B cell (primary cell): ENCODE results near the gene ZC3H12C. TPM values are rescaled to one million over a fixed set of nuclear protein-coding genes. Genes with fewer than 3 reads are reported as not detected.

ENCODE experiments used
- ATAC-seq: fragments of 200-7000 bp; cut with Tn5 transposase; one replicate; pipeline ENCODE4 v1.10.0; 2021; ENCODE audit warnings: low read depth, mild to moderate bottlenecking, moderate number of reproducible peaks, moderate library complexity
- CTCF ChIA-PET: fragments of 350-600 bp; sonication (Branson Sonifier 250); formaldehyde crosslinking; loops from one replicate; lab custom pipeline; 2021; ENCODE audit warnings: antibody characterized with exemption, inconsistent platforms; lab: Charles Lee
- POLR2A ChIA-PET: fragments of 350-600 bp; sonication (Branson Sonifier 250); formaldehyde crosslinking; loops from one replicate; lab custom pipeline; 2021; ENCODE audit warnings: antibody characterized with exemption; lab: Charles Lee
- DNase-seq: peaks from one replicate; pipeline ENCODE4 v3.0.0; 2013
- H2AFZ ChIP-seq: 2 replicates; pipeline ENCODE4 v1.6.1; 2012; ENCODE audit warnings: mild to moderate bottlenecking, low read depth, low read length; ENCODE audit not compliant: insufficient read depth, poor library complexity, severe bottlenecking
- H3K27ac ChIP-seq, 2 donors: 1 replicate in 1 of 2; 2 replicates in 1 of 2; pipeline ENCODE4 v1.5.1; 2012 to 2013; ENCODE audit warnings: low read length in 2 of 2, mild to moderate bottlenecking in 2 of 2, moderate library complexity in 1 of 2
- H3K27me3 ChIP-seq, 4 experiments: fragments of 200-600 bp in 1 of 4; sonication (generic) in 1 of 4; replicated peaks in 1 of 4; 1 replicate in 2 of 4; 2 replicates in 2 of 4; pipeline versions ENCODE4 v1.6.1 to v1.7.0; 2013 to 2016; ENCODE audit warnings: low read length in 3 of 4, mild to moderate bottlenecking in 2 of 4, mixed read lengths in 1 of 4, moderate library complexity in 1 of 4; ENCODE audit not compliant: insufficient read depth in 4 of 4, control insufficient read depth in 3 of 4; ENCODE audit errors: control extremely low read depth in 1 of 4
- H3K36me3 ChIP-seq, 2 experiments: replicated peaks in 1 of 2; 1 replicate in 1 of 2; 2 replicates in 1 of 2; pipeline versions ENCODE4 v1.6.1 to v1.7.1; 2013; ENCODE audit warnings: low read length in 1 of 2; ENCODE audit not compliant: insufficient read depth in 2 of 2, control insufficient read depth in 1 of 2; ENCODE audit errors: control extremely low read depth in 1 of 2, extremely low read depth in 1 of 2
- H3K4me1 ChIP-seq, 2 donors: fragments of 200-600 bp in 1 of 2; sonication (generic) in 1 of 2; 1 replicate in 1 of 2; 2 replicates in 1 of 2; pipeline versions ENCODE4 v1.5.1 to v1.6.1; 2013 to 2017; ENCODE audit warnings: low read length in 2 of 2; ENCODE audit not compliant: control insufficient read depth in 2 of 2, insufficient read depth in 2 of 2
- H3K4me2 ChIP-seq: replicated peaks from 2 replicates; pipeline ENCODE3; 2012; ENCODE audit warnings: mild to moderate bottlenecking, low read depth, low read length; ENCODE audit not compliant: poor library complexity, severe bottlenecking
- H3K4me3 ChIP-seq, 5 experiments: fragments of 200-600 bp in 1 of 5; sonication (generic) in 1 of 5; 1 replicate in 3 of 5; 2 replicates in 2 of 5; pipeline versions ENCODE4 v1.5.1 to v1.7.0; 2011 to 2016; ENCODE audit warnings: low read length in 4 of 5, mild to moderate bottlenecking in 4 of 5, low read depth in 2 of 5, control low read depth in 1 of 5, moderate library complexity in 1 of 5; ENCODE audit not compliant: insufficient read depth in 1 of 5; ENCODE audit errors: control extremely low read depth in 1 of 5, extremely low read depth in 1 of 5
- H3K79me2 ChIP-seq: fragments of 200-600 bp; sonication (generic); one replicate; pipeline ENCODE4 v1.6.0; 2016; ENCODE audit warnings: low read length; ENCODE audit not compliant: control insufficient read depth, insufficient read depth
- H3K9ac ChIP-seq: fragments of 200-600 bp; sonication (generic); 2 replicates; pipeline ENCODE4 v1.6.1; 2017; ENCODE audit warnings: mild to moderate bottlenecking, low read length, moderate library complexity
- H3K9me3 ChIP-seq, 3 donors: one replicate each; pipeline versions ENCODE4 v1.6.1 to v1.7.1; 2013; ENCODE audit warnings: low read length in 2 of 3; ENCODE audit not compliant: control insufficient read depth in 2 of 3, insufficient read depth in 1 of 3; ENCODE audit errors: control extremely low read depth in 1 of 3
- H4K20me1 ChIP-seq: 2 replicates; pipeline ENCODE4 v1.6.0; 2012; ENCODE audit warnings: mild to moderate bottlenecking, low read length; ENCODE audit not compliant: insufficient read depth, control insufficient read depth, poor library complexity, severe bottlenecking
- H3K27ac Mint-ChIP-seq: one replicate; pipeline ENCODE4 v1.8.0; 2021; ENCODE audit warnings: mixed read lengths
- H3K27me3 Mint-ChIP-seq: one replicate; pipeline ENCODE4 v1.8.0; 2021; ENCODE audit warnings: mixed read lengths
- H3K4me1 Mint-ChIP-seq: one replicate; pipeline ENCODE4 v1.8.0; 2021; ENCODE audit warnings: mixed read lengths
- H3K4me3 Mint-ChIP-seq: one replicate; pipeline ENCODE4 v1.8.0; 2021; ENCODE audit warnings: mixed read lengths
- H3K9me3 Mint-ChIP-seq: one replicate; pipeline ENCODE4 v1.8.0; 2022; ENCODE audit warnings: mixed read lengths; ENCODE audit not compliant: insufficient read depth
- CTCF ChIP-seq: fragments of 200-600 bp; IDR thresholded peaks from one replicate; pipeline ENCODE4 v1.8.0; 2022; ENCODE audit warnings: antibody characterized with exemption, mild to moderate bottlenecking
- EZH2 ChIP-seq: IDR thresholded peaks from 2 replicates; pipeline ENCODE4 v1.6.1; 2012; ENCODE audit warnings: borderline replicate concordance, low read depth, mild to moderate bottlenecking, moderate library complexity, low read length; ENCODE audit not compliant: insufficient read depth, poor library complexity, severe bottlenecking
- WGBS: methylation state at CpG from one replicate; pipeline ENCODE4 v1.1.5; 2013; ENCODE audit warnings: missing lambda C conversion rate; ENCODE audit not compliant: insufficient coverage; 5-methylcytosine and 5-hydroxymethylcytosine counted together
- intact Hi-C: fragments of 100-400 bp; cut with micrococcal nuclease; formaldehyde crosslinking; loops from one replicate; pipeline ENCODE4 v1.10.0; 2022
- polyA plus RNA-seq: library from polyadenylated mRNA; depleted of rRNA; stranded (reverse); fragments of >200 nt; gene quantifications from 2 replicates; pipeline ENCODE4 v1.2.3, GENCODE V29; 2012
- total RNA-seq, 2 donors: library from RNA; stranded (reverse); fragments of 120-200 nt in 1 of 2; gene quantifications; 1 replicate in 1 of 2; 2 replicates in 1 of 2; pipeline versions ENCODE4 v1.2.3 to v1.2.4, GENCODE V29; 2013 to 2022

ZC3H12C gene
- total and polyA plus RNA-seq, 2 donors (not counting 1 experiment from before 2014, with no cell fraction given) = 0.01 to 0.10 TPM

GRCh38 chr11:110085255-110085838 is 7.8 kb upstream of the ZC3H12C start:
- Mint-ChIP-seq H3K27me3 (peaks cover 11% of the 10 kb centered on the region), H3K9me3 (no peaks in the 10 kb centered on the region), H3K27ac (no peak overlapping the region), H3K4me1 (no peaks in the 10 kb centered on the region), H3K4me3 (no peak overlapping the region)
- no CpG with 5 or more reads among the region's 2 CpGs for WGBS
- no peaks in the 10 kb centered on the region for H3K9me3 ChIP-seq
- DNase-seq (no peak), ATAC-seq (no peak)
- CTCF ChIA-PET = no interaction called here
- intact Hi-C loops = no loop called here
- H2AFZ ChIP-seq = no peak overlapping the region
- H4K20me1 ChIP-seq = no peaks in the 10 kb centered on the region
- H3K27ac ChIP-seq = no peak overlapping the region
- H3K79me2 ChIP-seq = no peaks in the 10 kb centered on the region
- TF ChIP-seq CTCF (no peak), EZH2 (no peak)
- no peak overlapping the region for H3K4me2 ChIP-seq
- POLR2A ChIA-PET = no interaction called here
- H3K27me3 ChIP-seq = peaks cover 0 to 21% (median 19%) of the 10 kb centered on the region in 4 experiments
- H3K9ac ChIP-seq = no peak overlapping the region
- H3K4me1 ChIP-seq = no peaks in the 10 kb centered on the region
- no peak overlapping the region for H3K4me3 ChIP-seq
- no peaks in the 10 kb centered on the region for H3K36me3 ChIP-seq

GRCh38 chr11:110086892-110087309 is 6.3 kb upstream of the ZC3H12C start:
- H3K9ac ChIP-seq = no peak overlapping the region
- WGBS = 53% methylated on average over 3 of the region's 3 CpGs
- Mint-ChIP-seq H3K4me1 (peaks cover under 1% of the 10 kb centered on the region), H3K4me3 (no peak overlapping the region), H3K27ac (no peak overlapping the region), H3K27me3 (peaks cover 18% of the 10 kb centered on the region), H3K9me3 (no peaks in the 10 kb centered on the region)
- H4K20me1 ChIP-seq = no peaks in the 10 kb centered on the region
- peaks cover 0 to 2% (median 0%) of the 10 kb centered on the region in 3 donors for H3K9me3 ChIP-seq
- ChIA-PET CTCF (no interaction called here), POLR2A (no interaction called here)
- H3K27me3 ChIP-seq = peaks cover 0 to 29% (median 25%) of the 10 kb centered on the region in 4 experiments
- H2AFZ ChIP-seq = no peak overlapping the region
- H3K79me2 ChIP-seq = no peaks in the 10 kb centered on the region
- DNase-seq (no peak), ATAC-seq (no peak)
- H3K4me1 ChIP-seq = no peaks in the 10 kb centered on the region
- H3K4me2 ChIP-seq = no peak overlapping the region
- H3K36me3 ChIP-seq = no peaks in the 10 kb centered on the region
- TF ChIP-seq CTCF = no peak
- no peak for TF ChIP-seq EZH2
- H3K4me3 ChIP-seq = no peak overlapping the region
- intact Hi-C loops = no loop called here
- no peak overlapping the region for H3K27ac ChIP-seq
